Measurements from ENCODE around the gene MED1.

DNA sequence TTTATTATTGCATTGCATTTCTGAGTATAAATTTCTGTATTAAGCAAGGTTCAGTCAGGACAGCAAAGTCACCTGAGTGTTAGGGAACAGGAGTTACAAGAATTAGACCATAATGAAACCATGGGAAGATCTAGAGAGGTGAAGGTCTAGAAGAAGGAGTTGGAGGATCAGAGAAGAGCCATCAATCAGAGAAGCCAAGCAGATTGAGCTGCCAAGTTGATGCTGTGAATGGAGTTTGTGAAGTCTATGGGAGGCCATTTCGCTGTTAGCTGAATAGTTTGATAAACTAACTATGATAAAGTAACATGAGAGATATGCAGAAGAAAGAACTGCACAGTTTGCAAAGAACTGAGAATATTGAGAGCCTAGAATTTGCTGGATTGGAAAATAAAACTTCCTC lies 90.0 kb downstream of the MED1 start:
- TF ChIP-seq, protein P1, sequence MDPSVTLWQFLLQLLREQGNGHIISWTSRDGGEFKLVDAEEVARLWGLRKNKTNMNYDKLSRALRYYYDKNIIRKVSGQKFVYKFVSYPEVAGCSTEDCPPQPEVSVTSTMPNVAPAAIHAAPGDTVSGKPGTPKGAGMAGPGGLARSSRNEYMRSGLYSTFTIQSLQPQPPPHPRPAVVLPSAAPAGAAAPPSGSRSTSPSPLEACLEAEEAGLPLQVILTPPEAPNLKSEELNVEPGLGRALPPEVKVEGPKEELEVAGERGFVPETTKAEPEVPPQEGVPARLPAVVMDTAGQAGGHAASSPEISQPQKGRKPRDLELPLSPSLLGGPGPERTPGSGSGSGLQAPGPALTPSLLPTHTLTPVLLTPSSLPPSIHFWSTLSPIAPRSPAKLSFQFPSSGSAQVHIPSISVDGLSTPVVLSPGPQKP (CRISPR knock-in tag; IDR thresholded peaks at IDR 0.05) = no peak
- TF ChIP-seq, protein P2, sequence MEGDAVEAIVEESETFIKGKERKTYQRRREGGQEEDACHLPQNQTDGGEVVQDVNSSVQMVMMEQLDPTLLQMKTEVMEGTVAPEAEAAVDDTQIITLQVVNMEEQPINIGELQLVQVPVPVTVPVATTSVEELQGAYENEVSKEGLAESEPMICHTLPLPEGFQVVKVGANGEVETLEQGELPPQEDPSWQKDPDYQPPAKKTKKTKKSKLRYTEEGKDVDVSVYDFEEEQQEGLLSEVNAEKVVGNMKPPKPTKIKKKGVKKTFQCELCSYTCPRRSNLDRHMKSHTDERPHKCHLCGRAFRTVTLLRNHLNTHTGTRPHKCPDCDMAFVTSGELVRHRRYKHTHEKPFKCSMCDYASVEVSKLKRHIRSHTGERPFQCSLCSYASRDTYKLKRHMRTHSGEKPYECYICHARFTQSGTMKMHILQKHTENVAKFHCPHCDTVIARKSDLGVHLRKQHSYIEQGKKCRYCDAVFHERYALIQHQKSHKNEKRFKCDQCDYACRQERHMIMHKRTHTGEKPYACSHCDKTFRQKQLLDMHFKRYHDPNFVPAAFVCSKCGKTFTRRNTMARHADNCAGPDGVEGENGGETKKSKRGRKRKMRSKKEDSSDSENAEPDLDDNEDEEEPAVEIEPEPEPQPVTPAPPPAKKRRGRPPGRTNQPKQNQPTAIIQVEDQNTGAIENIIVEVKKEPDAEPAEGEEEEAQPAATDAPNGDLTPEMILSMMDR (IDR thresholded peaks at IDR 0.05 in 2 of 3, conservative IDR thresholded peaks at IDR 0.05 in 1 of 3; ENCODE audit: insufficient read depth in 2 of 3, low read depth in 1 of 3, low read length in 3 of 3) = no peak
- TF ChIP-seq MTA2 (IDR thresholded peaks at IDR 0.05; ENCODE audit: low read depth) (no peak), POLR2A (conservative IDR thresholded peaks at IDR 0.05) (no peak), KLF1 (tag; IDR thresholded peaks at IDR 0.05) (no peak), MTA1 (IDR thresholded peaks at IDR 0.05; ENCODE audit: borderline replicate concordance) (no peak), XRCC5 (IDR thresholded peaks at IDR 0.05; ENCODE audit: low read depth, low read length) (no peak), CREB1 (IDR thresholded peaks at IDR 0.05) (no peak), CREB1 (CRISPR knock-in tag; IDR thresholded peaks at IDR 0.05) (no peak)
- TF ChIP-seq, protein P3, sequence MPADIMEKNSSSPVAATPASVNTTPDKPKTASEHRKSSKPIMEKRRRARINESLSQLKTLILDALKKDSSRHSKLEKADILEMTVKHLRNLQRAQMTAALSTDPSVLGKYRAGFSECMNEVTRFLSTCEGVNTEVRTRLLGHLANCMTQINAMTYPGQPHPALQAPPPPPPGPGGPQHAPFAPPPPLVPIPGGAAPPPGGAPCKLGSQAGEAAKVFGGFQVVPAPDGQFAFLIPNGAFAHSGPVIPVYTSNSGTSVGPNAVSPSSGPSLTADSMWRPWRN (IDR thresholded peaks at IDR 0.05; ENCODE audit: low read depth) = no peak

Data from K562 (cell line).